GM19238 (cell line): Measurements from ENCODE around the gene AFMID.
"Not testable (repeated sequence)": the region's sequence is repeated elsewhere in the genome, so short reads cannot be mapped to it uniquely, and the experiment has no call there.

Experiments
- DNase-seq: peaks from one replicate; pipeline ENCODE4 v3.0.0; 2011; ENCODE audit warnings: low spot score; ENCODE audit not compliant: insufficient read length

Gene AFMID

GRCh38 chr17:78186692-78187595 lies at the start of gene AFMID, which contains the start of gene TK1:
AFMID (plus strand) TSS chr17:78187362; CDS start chr17:78187371, 9 bp downstream.
TK1 (minus strand) TSS chr17:78187052; CDS start chr17:78186994, 58 bp downstream.
- peak; percentile 99 for DNase-seq

GRCh38 chr17:78137392-78138203 lies 49.6 kb upstream of the AFMID start:
- no peak for DNase-seq

- no peak for DNase-seq
Observed at GRCh38 chr17:78138204-78139060, 48.7 kb upstream of the AFMID start.

- DNase-seq = not testable (repeated sequence)
Observed at GRCh38 chr17:78139861-78140168, 47.3 kb upstream of the AFMID start.

GRCh38 chr17:78140169-78141051 lies 46.8 kb upstream of the AFMID start:
- peak; percentile 80 for DNase-seq

- DNase-seq = no peak
Observed at GRCh38 chr17:78141437-78142118, 45.6 kb upstream of the AFMID start.

DNA sequence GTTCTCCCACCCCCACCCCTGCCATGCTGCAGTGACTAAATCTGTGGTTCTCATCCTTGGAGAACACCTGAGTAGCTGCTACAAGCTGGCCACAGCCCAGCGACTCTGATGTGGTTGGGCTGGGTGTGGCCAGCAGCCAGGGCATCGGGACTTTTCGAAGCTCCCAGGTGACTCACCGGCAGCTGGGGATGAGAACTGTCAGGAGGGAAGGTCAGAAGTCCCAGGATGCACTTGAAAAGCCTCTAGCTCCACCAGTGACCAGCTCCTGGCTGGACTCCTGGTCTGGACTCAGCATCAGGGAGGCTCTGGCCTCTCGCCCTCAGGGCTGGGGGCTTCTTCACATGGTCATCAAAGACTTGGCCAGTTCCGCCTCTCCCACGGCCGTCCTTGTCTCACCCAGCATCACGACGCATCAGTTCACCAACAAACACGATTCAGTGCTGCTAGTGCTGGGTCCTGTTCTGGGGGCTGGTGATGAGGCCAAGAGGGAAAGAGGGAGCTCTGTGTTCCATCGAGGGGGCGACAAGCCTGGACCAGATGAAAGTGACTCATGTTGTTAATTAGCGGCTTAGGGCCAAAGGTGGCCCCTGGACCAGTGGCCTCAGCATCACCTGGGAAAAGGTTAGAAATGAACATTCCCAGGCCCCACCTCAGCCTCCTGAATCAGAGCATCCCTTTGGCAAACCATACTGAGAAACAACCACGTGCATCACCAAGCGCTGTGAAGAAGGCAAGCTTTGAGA lies 44.9 kb upstream of the AFMID start:
- no peak for DNase-seq

DNA sequence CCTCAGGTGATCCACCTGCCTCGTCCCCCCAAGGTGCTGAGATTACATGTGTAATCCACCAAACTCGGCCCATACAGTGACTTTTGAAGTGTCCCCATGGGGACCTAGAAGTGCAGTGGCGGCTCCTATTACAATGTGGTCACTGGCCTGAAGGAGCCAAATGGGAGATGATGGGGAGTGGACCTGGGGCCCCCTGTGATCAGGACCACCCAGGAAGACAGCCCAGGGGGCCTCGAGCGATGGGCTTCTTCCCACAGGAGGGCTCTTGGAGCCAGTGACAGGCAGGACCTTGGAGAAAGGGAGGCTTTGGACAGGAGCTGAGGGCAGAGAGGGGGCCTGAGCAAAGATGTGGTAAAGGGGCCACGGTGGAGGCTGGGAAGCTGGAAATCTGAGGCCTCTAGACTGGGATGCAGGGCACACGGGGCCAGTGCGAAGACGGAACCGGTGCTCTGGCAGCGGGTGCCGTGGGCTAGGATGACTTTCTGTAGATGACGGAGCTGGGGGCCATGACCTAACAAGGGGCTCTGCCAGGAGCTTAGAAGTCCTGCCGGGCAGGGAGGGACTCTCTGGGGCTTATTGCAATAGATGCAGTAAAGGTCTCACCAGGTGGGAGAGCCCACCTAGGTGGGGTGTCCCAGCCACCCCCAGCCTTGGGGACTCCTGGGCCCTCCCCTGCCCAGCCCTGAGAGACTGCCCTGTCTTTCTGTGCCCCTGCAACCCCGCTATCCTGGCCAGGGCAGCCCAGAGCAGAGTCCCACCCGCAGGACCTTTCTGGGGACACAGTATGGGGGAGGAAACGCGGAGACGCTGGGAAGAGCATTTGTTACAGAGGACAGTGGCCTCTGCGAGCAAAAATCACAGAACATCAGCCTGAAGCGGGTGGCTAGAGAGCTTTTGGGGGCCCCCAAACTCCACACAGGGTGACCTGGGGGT lies 43.7 kb upstream of the AFMID start:
- no peak for DNase-seq

- DNase-seq = no peak
Observed at GRCh38 chr17:78144147-78144719, 42.9 kb upstream of the AFMID start.

GRCh38 chr17:78144736-78145641 lies 42.2 kb upstream of the AFMID start:
- no peak for DNase-seq

GRCh38 chr17:78146471-78146869 lies 40.7 kb upstream of the AFMID start:
- DNase-seq = no peak

GRCh38 chr17:78146881-78147280 lies 40.3 kb upstream of the AFMID start:
- no peak for DNase-seq

GRCh38 chr17:78147315-78147998 lies 39.7 kb upstream of the AFMID start:
- DNase-seq = no peak

GRCh38 chr17:78148286-78149016 lies 38.7 kb upstream of the AFMID start:
- no peak for DNase-seq

DNA sequence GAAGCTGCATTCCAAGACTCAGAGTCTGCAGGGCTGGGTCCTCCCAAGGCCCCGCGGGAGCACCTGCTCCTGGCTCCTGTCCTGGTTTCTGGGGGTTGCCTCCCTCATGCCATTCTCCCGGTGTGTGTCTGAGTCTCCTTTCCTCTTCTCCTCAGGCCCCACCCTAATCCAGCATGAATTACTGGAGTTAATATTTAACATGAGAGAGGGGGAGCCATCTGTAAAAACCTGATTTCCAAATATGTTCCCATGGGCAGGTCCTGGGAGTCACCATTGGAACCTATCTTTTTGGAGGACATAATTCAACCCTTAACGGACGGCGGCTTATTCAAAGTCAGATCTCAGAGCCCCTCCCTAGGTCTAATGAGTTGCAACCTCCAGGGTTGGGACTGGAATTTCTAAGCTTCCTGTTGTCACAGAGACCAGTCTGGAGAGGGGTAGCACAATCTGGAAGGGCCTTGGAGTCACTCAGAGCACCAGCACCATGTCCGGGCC lies 35.6 kb upstream of the AFMID start:
- DNase-seq = no peak
